ENCODE data around the gene PLXNB3.
"Not testable (repeated sequence)": the region's sequence is repeated elsewhere in the genome, so short reads cannot be mapped to it uniquely, and the experiment has no call there.

The PLXNB3 gene

GRCh38 chrX:153742111-153742510, 21.9 kb upstream of the PLXNB3 start:
- WGBS, 2 experiments, result 96 to 98% methylated on average over 14 of the region's 14 CpGs
- H3K36me3 ChIP-seq (ENCODE audit: control insufficient read depth, insufficient read depth, low read length); H3K9me3 ChIP-seq (ENCODE audit: control insufficient read depth, low read length); H3K4me1 ChIP-seq (ENCODE audit: control insufficient read depth, insufficient read depth, low read length); H3K27me3 ChIP-seq (ENCODE audit: control insufficient read depth, insufficient read depth, low read length, poor library complexity, severe bottlenecking); H3K4me3 ChIP-seq (ENCODE audit: insufficient read depth, low read depth, low read length); H3K27ac ChIP-seq (ENCODE audit: insufficient read depth, low read depth, low read length, poor library complexity, severe bottlenecking): not testable (repeated sequence)

GRCh38 chrX:153742796-153743467, 21.1 kb upstream of the PLXNB3 start:
- H3K27me3 ChIP-seq (ENCODE audit: control insufficient read depth, insufficient read depth, low read length, poor library complexity, severe bottlenecking); H3K4me3 ChIP-seq (ENCODE audit: insufficient read depth, low read depth, low read length); H3K9me3 ChIP-seq (ENCODE audit: control insufficient read depth, low read length); H3K27ac ChIP-seq (ENCODE audit: insufficient read depth, low read depth, low read length, poor library complexity, severe bottlenecking); H3K4me1 ChIP-seq (ENCODE audit: control insufficient read depth, insufficient read depth, low read length); H3K36me3 ChIP-seq (ENCODE audit: control insufficient read depth, insufficient read depth, low read length): not testable (repeated sequence)
- 79 to 86% methylated on average over 26 to 32 of the region's 32 CpGs for WGBS, 2 experiments

DNA sequence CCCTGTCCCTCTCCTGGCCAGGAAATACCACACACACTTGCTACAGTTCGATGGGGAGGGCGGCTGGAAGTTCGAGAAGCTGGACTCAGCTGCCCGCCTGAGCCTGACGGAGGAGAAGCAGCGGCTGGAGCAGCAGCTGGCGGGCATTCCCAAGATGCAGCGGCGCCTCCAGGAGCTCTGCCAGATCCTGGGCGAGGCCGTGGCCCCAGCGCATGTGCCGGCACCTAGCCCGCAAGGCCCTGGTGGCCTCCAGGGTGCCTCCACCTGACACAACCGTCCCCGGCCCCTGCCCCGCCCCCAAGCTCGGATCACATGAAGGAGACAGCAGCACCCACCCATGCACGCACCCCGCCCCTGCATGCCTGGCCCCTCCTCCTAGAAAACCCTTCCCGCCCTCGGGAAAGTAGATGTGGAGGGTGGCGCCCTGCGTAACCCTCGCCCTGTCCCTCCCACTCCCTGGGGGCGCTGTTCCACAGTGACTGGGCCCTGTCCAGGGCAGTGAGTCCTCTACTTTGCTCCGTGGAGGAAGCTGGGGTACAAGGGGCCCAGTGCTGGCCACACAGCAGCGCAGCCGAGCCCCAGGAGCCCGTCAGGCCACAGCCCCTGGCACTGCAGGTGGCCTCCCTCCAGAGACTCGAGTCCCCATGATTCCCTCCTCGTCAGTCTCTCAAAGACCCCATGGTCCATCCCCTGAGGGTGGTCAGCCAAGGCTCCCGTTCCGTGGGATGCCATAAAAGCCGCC, 20.4 kb upstream of the PLXNB3 start:
- H3K9me3 ChIP-seq (ENCODE audit: control insufficient read depth, low read length); H3K36me3 ChIP-seq (ENCODE audit: control insufficient read depth, insufficient read depth, low read length); H3K27me3 ChIP-seq (ENCODE audit: control insufficient read depth, insufficient read depth, low read length, poor library complexity, severe bottlenecking); H3K27ac ChIP-seq (ENCODE audit: insufficient read depth, low read depth, low read length, poor library complexity, severe bottlenecking); H3K4me1 ChIP-seq (ENCODE audit: control insufficient read depth, insufficient read depth, low read length); H3K4me3 ChIP-seq (ENCODE audit: insufficient read depth, low read depth, low read length): not testable (repeated sequence)
- WGBS, 2 experiments, result 27 to 30% methylated on average over 33 to 35 of the region's 35 CpGs

- H3K27ac ChIP-seq (ENCODE audit: insufficient read depth, low read depth, low read length, poor library complexity, severe bottlenecking), result no peak overlapping the region
- H3K36me3 ChIP-seq (ENCODE audit: control insufficient read depth, insufficient read depth, low read length), result no peaks in the 10 kb centered on the region
- 29 to 30% methylated on average over 37 of the region's 38 CpGs for WGBS, 2 experiments
- no peaks in the 10 kb centered on the region for H3K27me3 ChIP-seq (ENCODE audit: control insufficient read depth, insufficient read depth, low read length, poor library complexity, severe bottlenecking)
- H3K4me1 ChIP-seq (ENCODE audit: control insufficient read depth, insufficient read depth, low read length), result no peaks in the 10 kb centered on the region
- H3K9me3 ChIP-seq (ENCODE audit: control insufficient read depth, low read length), result no peaks in the 10 kb centered on the region
- H3K4me3 ChIP-seq (ENCODE audit: insufficient read depth, low read depth, low read length), result peak overlapping the region; percentile 16
Observed at GRCh38 chrX:153744210-153745066, 19.6 kb upstream of the PLXNB3 start.

- not testable (repeated sequence) for H3K4me3 ChIP-seq (ENCODE audit: insufficient read depth, low read depth, low read length)
- 86% methylated on average over 12 of the region's 12 CpGs for WGBS, 2 experiments
Observed at GRCh38 chrX:153745067-153745433, 19.0 kb upstream of the PLXNB3 start.

GRCh38 chrX:153746359-153746758, 17.7 kb upstream of the PLXNB3 start:
- H3K9me3 ChIP-seq (ENCODE audit: control insufficient read depth, low read length), result no peaks in the 10 kb centered on the region
- no peaks in the 10 kb centered on the region for H3K36me3 ChIP-seq (ENCODE audit: control insufficient read depth, insufficient read depth, low read length)
- no peak overlapping the region for H3K27ac ChIP-seq (ENCODE audit: insufficient read depth, low read depth, low read length, poor library complexity, severe bottlenecking)
- no peaks in the 10 kb centered on the region for H3K27me3 ChIP-seq (ENCODE audit: control insufficient read depth, insufficient read depth, low read length, poor library complexity, severe bottlenecking)
- no peaks in the 10 kb centered on the region for H3K4me1 ChIP-seq (ENCODE audit: control insufficient read depth, insufficient read depth, low read length)
- no peak overlapping the region for H3K4me3 ChIP-seq (ENCODE audit: insufficient read depth, low read depth, low read length)
- 94 to 97% methylated on average over 3 of the region's 3 CpGs for WGBS, 2 experiments

More at GRCh38 chrX:153745067-153745433, 19.0 kb upstream of the PLXNB3 start:
- not testable (repeated sequence) for H3K27ac ChIP-seq (ENCODE audit: insufficient read depth, low read depth, low read length, poor library complexity, severe bottlenecking); H3K4me1 ChIP-seq (ENCODE audit: control insufficient read depth, insufficient read depth, low read length); H3K27me3 ChIP-seq (ENCODE audit: control insufficient read depth, insufficient read depth, low read length, poor library complexity, severe bottlenecking); H3K36me3 ChIP-seq (ENCODE audit: control insufficient read depth, insufficient read depth, low read length); H3K9me3 ChIP-seq (ENCODE audit: control insufficient read depth, low read length)

- not testable (repeated sequence) for H3K4me1 ChIP-seq (ENCODE audit: control insufficient read depth, insufficient read depth, low read length); H3K36me3 ChIP-seq (ENCODE audit: control insufficient read depth, insufficient read depth, low read length); H3K4me3 ChIP-seq (ENCODE audit: insufficient read depth, low read depth, low read length); H3K9me3 ChIP-seq (ENCODE audit: control insufficient read depth, low read length); H3K27ac ChIP-seq (ENCODE audit: insufficient read depth, low read depth, low read length, poor library complexity, severe bottlenecking); H3K27me3 ChIP-seq (ENCODE audit: control insufficient read depth, insufficient read depth, low read length, poor library complexity, severe bottlenecking)
- WGBS, 2 experiments, result 89 to 96% methylated on average over 5 of the region's 6 CpGs
Observed at GRCh38 chrX:153746991-153747390, 17.1 kb upstream of the PLXNB3 start.

DNA sequence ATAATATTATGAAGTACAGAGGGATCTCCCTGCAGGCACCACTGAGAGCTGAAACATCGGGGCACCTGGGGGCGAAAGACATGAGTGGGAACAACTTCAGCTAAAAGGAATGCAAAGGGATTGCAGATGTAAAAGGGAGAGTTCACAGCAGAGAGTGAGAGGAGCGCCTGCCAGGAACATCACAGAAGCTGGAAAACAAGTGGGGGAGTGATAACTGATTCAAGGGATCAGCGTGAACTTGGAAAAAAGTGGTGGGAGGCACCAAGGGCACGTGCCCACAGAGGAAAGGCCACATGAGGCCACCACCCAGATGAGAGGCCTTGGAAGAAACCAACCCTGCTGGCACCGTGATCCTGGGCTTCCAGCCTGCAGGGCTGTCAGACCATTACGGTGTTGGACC, 15.0 kb upstream of the PLXNB3 start:
- WGBS, 2 experiments, result 91% methylated on average over 7 of the region's 7 CpGs
- H3K4me3 ChIP-seq (ENCODE audit: insufficient read depth, low read depth, low read length); H3K27me3 ChIP-seq (ENCODE audit: control insufficient read depth, insufficient read depth, low read length, poor library complexity, severe bottlenecking); H3K36me3 ChIP-seq (ENCODE audit: control insufficient read depth, insufficient read depth, low read length); H3K9me3 ChIP-seq (ENCODE audit: control insufficient read depth, low read length); H3K4me1 ChIP-seq (ENCODE audit: control insufficient read depth, insufficient read depth, low read length); H3K27ac ChIP-seq (ENCODE audit: insufficient read depth, low read depth, low read length, poor library complexity, severe bottlenecking): not testable (repeated sequence)

- Histone ChIP-seq H3K4me3 (ENCODE audit: insufficient read depth, low read depth, low read length) (no peak overlapping the region), H3K27me3 (ENCODE audit: control insufficient read depth, insufficient read depth, low read length, poor library complexity, severe bottlenecking) (no peaks in the 10 kb centered on the region), H3K27ac (ENCODE audit: insufficient read depth, low read depth, low read length, poor library complexity, severe bottlenecking) (no peak overlapping the region), H3K36me3 (ENCODE audit: control insufficient read depth, insufficient read depth, low read length) (no peaks in the 10 kb centered on the region), H3K9me3 (ENCODE audit: control insufficient read depth, low read length) (no peaks in the 10 kb centered on the region), H3K4me1 (ENCODE audit: control insufficient read depth, insufficient read depth, low read length) (no peaks in the 10 kb centered on the region)
- 86 to 91% methylated on average over 12 of the region's 12 CpGs for WGBS, 2 experiments
Observed at GRCh38 chrX:153750127-153750774, 13.8 kb upstream of the PLXNB3 start.

- Histone ChIP-seq H3K4me3 (ENCODE audit: insufficient read depth, low read depth, low read length) (no peak overlapping the region), H3K27ac (ENCODE audit: insufficient read depth, low read depth, low read length, poor library complexity, severe bottlenecking) (no peak overlapping the region), H3K9me3 (ENCODE audit: control insufficient read depth, low read length) (no peaks in the 10 kb centered on the region), H3K4me1 (ENCODE audit: control insufficient read depth, insufficient read depth, low read length) (no peaks in the 10 kb centered on the region), H3K27me3 (ENCODE audit: control insufficient read depth, insufficient read depth, low read length, poor library complexity, severe bottlenecking) (no peaks in the 10 kb centered on the region), H3K36me3 (ENCODE audit: control insufficient read depth, insufficient read depth, low read length) (no peaks in the 10 kb centered on the region)
- 100% methylated on average over 1 of the region's 1 CpG; no CpG with 5 or more reads in 1 of the 2 experiments for WGBS, 2 experiments
Observed at GRCh38 chrX:153755136-153755535, 8.9 kb upstream of the PLXNB3 start.
